Neural progenitor cell (in vitro differentiated cells): ENCODE results near the gene ZDHHC14. TPM values are rescaled to one million over a fixed set of nuclear protein-coding genes. Genes with fewer than 3 reads are reported as not detected.

ENCODE experiments used
- DNase-seq: peaks from one replicate; pipeline ENCODE4 v3.0.0-alpha.2; 2016; ENCODE audit warnings: low spot score
- H2AFZ ChIP-seq: fragments of 200-600 bp; sonication (generic); replicated peaks from 2 replicates; pipeline ENCODE4 v1.6.1; 2016; ENCODE audit warnings: antibody characterized with exemption
- H3F3A ChIP-seq: fragments of 200-600 bp; sonication (generic); 2 replicates; pipeline ENCODE4 v1.6.1; 2016; ENCODE audit warnings: antibody characterized with exemption, low read depth
- H3K27ac ChIP-seq: fragments of 200-600 bp; sonication (generic); 2 replicates; pipeline ENCODE4 v1.5.1; 2016; ENCODE audit warnings: mild to moderate bottlenecking
- H3K27me3 ChIP-seq: fragments of 200-600 bp; sonication (generic); 2 replicates; pipeline ENCODE4 v1.6.1; 2016; ENCODE audit warnings: mild to moderate bottlenecking, moderate library complexity
- H3K36me3 ChIP-seq: fragments of 200-600 bp; sonication (generic); 2 replicates; pipeline ENCODE4 v1.5.1; 2016
- H3K4me1 ChIP-seq: fragments of 200-600 bp; sonication (generic); 2 replicates; pipeline ENCODE4 v1.6.1; 2016; ENCODE audit warnings: mixed run types
- H3K4me2 ChIP-seq: fragments of 200-600 bp; sonication (generic); 2 replicates; pipeline ENCODE4 v1.6.1; 2016
- H3K4me3 ChIP-seq: fragments of 200-600 bp; sonication (generic); 2 replicates; pipeline ENCODE4 v1.5.1; 2016
- H3K79me2 ChIP-seq: fragments of 200-600 bp; sonication (generic); 2 replicates; pipeline ENCODE4 v1.6.1; 2016; ENCODE audit warnings: low read depth
- H3K9ac ChIP-seq: fragments of 200-600 bp; sonication (generic); 2 replicates; pipeline ENCODE4 v1.6.1; 2016
- H3K9me3 ChIP-seq: fragments of 200-600 bp; sonication (generic); 2 replicates; pipeline ENCODE4 v1.5.1; 2016; ENCODE audit warnings: low read depth
- H4K20me1 ChIP-seq: fragments of 200-600 bp; sonication (generic); 2 replicates; pipeline ENCODE4 v1.6.1; 2016; ENCODE audit warnings: low read depth
- H3K27ac Mint-ChIP-seq: 3 replicates; pipeline ENCODE4 v1.8.0; 2021; ENCODE audit warnings: mixed read lengths
- H3K27me3 Mint-ChIP-seq: 2 replicates; pipeline ENCODE4 v1.8.0; 2022; ENCODE audit warnings: low read depth, mild to moderate bottlenecking, inconsistent platforms, moderate library complexity, mixed read lengths; ENCODE audit not compliant: insufficient read depth
- H3K36me3 Mint-ChIP-seq: 3 replicates; pipeline ENCODE4 v1.8.0; 2021; ENCODE audit warnings: mixed read lengths
- H3K4me1 Mint-ChIP-seq: 3 replicates; pipeline ENCODE4 v1.8.0; 2021; ENCODE audit warnings: mixed read lengths
- H3K4me3 Mint-ChIP-seq: 3 replicates; pipeline ENCODE4 v1.8.0; 2021; ENCODE audit warnings: mild to moderate bottlenecking, moderate library complexity, mixed read lengths
- H3K9me3 Mint-ChIP-seq: 3 replicates; pipeline ENCODE4 v1.8.0; 2020; ENCODE audit warnings: mixed read lengths
- EZH2 ChIP-seq: fragments of 200-600 bp; sonication (generic); IDR thresholded peaks from 2 replicates; pipeline ENCODE4 v1.6.1; 2017; ENCODE audit warnings: antibody characterized with exemption, mild to moderate bottlenecking, moderate library complexity
- EZH2phosphoT487 ChIP-seq: fragments of 200-600 bp; sonication (generic); IDR thresholded peaks from 2 replicates; pipeline ENCODE4 v1.6.1; 2017; ENCODE audit warnings: antibody characterized with exemption
- total RNA-seq: library from RNA; depleted of rRNA; stranded (reverse); fragments of >200 nt; gene quantifications from 2 replicates; pipeline ENCODE4 v1.2.3, GENCODE V29; 2015; ENCODE audit warnings: low replicate concordance
- TF ChIP-seq, protein P1 (sequence below): fragments of 200-600 bp; sonication (generic); IDR thresholded peaks from 2 replicates; pipeline ENCODE4 v1.5.1; 2017; ENCODE audit warnings: antibody characterized with exemption, mild to moderate bottlenecking

Gene ZDHHC14
- total RNA-seq, 1 donor from 2014 or later: 14.5 TPM

DNA sequence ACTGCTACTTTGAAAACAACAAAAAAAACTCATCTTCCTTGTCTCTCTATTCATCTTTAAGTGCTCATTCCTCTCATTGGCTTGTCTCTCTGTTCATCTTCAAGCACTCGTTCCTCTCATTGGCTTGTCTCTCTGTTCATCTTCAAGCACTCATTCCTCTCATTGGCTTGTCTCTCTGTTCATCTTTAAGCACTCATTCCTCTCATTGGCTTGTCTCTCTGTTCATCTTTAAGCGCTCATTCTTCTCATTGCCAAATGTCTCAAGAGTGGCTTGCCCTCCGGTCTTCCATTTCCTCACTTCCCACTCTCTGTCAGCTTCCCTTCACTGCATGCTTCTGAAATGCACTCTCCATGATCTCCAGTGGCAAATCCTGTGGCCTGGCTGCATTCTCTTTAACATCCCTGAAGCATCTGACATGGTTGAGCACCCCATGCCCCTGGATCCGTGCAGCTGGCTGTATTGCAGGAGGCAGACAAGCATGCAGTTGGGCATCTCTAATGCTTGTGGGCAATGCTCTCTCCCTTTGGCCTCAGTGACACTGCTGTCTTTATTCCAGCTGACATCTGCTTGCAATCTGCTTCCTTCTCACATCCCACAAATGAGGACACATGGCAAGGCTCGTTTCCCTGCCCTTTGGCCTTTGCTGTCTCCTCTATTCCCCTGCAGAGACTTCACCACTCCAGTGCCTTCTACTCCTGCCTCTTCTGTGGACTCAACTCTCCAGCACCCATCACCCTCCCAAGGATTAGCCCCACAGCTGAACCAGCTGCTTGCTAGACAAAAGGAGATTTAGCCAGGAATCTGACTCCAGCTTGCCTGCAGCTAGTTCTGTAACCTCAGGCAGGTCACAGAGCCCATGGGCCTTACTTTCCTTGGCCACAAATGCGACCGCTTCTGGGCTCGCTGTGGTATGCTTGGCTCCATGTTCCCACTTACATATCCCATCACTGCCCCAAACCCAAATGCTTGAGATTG, 298.9 kb downstream of the ZDHHC14 start:
- no peaks in the 10 kb centered on the region for H3F3A ChIP-seq
- H3K4me1 ChIP-seq: peaks cover 10% of the 10 kb centered on the region
- TF ChIP-seq EZH2 (no peak), EZH2phosphoT487 (no peak)
- TF ChIP-seq, protein P1, sequence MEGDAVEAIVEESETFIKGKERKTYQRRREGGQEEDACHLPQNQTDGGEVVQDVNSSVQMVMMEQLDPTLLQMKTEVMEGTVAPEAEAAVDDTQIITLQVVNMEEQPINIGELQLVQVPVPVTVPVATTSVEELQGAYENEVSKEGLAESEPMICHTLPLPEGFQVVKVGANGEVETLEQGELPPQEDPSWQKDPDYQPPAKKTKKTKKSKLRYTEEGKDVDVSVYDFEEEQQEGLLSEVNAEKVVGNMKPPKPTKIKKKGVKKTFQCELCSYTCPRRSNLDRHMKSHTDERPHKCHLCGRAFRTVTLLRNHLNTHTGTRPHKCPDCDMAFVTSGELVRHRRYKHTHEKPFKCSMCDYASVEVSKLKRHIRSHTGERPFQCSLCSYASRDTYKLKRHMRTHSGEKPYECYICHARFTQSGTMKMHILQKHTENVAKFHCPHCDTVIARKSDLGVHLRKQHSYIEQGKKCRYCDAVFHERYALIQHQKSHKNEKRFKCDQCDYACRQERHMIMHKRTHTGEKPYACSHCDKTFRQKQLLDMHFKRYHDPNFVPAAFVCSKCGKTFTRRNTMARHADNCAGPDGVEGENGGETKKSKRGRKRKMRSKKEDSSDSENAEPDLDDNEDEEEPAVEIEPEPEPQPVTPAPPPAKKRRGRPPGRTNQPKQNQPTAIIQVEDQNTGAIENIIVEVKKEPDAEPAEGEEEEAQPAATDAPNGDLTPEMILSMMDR: no peak

DNA sequence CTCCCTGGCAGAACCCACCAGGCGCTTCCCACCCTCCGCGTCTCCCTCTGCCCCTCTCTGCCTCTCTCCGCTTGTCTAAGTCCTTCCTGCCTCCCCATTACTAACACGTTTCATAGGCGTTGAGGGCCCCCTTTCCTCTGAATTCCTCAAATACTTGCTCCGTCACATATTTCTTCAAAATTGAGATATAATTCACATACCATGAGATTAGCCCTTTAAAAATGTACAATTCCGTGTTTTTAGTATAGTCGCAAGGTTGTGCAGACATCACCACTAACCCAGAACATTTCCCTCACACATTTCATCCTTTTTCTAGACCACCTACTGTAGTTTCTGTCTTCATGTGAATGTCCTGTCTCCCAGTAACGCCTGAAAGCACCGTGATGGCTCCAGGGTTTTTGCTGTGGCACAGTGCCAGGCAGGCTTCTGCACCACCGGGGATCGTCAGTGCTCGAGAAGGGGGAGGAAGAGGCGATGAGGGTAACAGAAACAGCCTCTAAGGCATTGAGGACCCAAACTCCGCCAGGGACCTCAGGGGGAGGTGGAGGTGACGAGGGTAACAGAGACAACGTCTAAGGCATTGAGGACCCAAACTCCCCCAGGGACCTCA, 300.2 kb downstream of the ZDHHC14 start:
- H3K9me3 Mint-ChIP-seq: no peaks in the 10 kb centered on the region
- H3K9me3 ChIP-seq: no peaks in the 10 kb centered on the region
- H3K27ac Mint-ChIP-seq: no peak overlapping the region
- no peaks in the 10 kb centered on the region for H3F3A ChIP-seq
- H3K4me3 Mint-ChIP-seq: no peak overlapping the region
- H3K4me2 ChIP-seq: no peak overlapping the region
- TF ChIP-seq EZH2: no peak
- TF ChIP-seq, protein P1: no peak
- no peak for TF ChIP-seq EZH2phosphoT487
- no peaks in the 10 kb centered on the region for H3K36me3 Mint-ChIP-seq
- H3K27ac ChIP-seq: no peak overlapping the region
- H3K4me1 Mint-ChIP-seq: no peaks in the 10 kb centered on the region
- DNase-seq: no peak
- peaks cover 10% of the 10 kb centered on the region for H3K4me1 ChIP-seq
- H3K27me3 ChIP-seq: no peaks in the 10 kb centered on the region
- H4K20me1 ChIP-seq: no peaks in the 10 kb centered on the region
- no peaks in the 10 kb centered on the region for H3K36me3 ChIP-seq
- H3K4me3 ChIP-seq: no peak overlapping the region
- no peak overlapping the region for H3K9ac ChIP-seq
- no peaks in the 10 kb centered on the region for H3K79me2 ChIP-seq
- no peak overlapping the region for H2AFZ ChIP-seq
- H3K27me3 Mint-ChIP-seq: peaks cover 2% of the 10 kb centered on the region

More for the DNA sequence above, 298.9 kb downstream of the ZDHHC14 start:
- H3K4me1 Mint-ChIP-seq: no peaks in the 10 kb centered on the region
- H3K36me3 Mint-ChIP-seq: no peaks in the 10 kb centered on the region
- Histone ChIP-seq H4K20me1 (no peaks in the 10 kb centered on the region), H3K4me3 (no peak overlapping the region), H3K27me3 (no peaks in the 10 kb centered on the region), H3K9ac (no peak overlapping the region), H3K27ac (no peak overlapping the region), H3K36me3 (no peaks in the 10 kb centered on the region), H3K79me2 (no peaks in the 10 kb centered on the region), H3K4me2 (no peak overlapping the region), H2AFZ (no peak overlapping the region), H3K9me3 (no peaks in the 10 kb centered on the region)
- H3K9me3 Mint-ChIP-seq: no peaks in the 10 kb centered on the region
- no peak overlapping the region for H3K4me3 Mint-ChIP-seq
- DNase-seq: peak; percentile 43
- H3K27me3 Mint-ChIP-seq: peaks cover 6% of the 10 kb centered on the region
- H3K27ac Mint-ChIP-seq: no peak overlapping the region

DNA sequence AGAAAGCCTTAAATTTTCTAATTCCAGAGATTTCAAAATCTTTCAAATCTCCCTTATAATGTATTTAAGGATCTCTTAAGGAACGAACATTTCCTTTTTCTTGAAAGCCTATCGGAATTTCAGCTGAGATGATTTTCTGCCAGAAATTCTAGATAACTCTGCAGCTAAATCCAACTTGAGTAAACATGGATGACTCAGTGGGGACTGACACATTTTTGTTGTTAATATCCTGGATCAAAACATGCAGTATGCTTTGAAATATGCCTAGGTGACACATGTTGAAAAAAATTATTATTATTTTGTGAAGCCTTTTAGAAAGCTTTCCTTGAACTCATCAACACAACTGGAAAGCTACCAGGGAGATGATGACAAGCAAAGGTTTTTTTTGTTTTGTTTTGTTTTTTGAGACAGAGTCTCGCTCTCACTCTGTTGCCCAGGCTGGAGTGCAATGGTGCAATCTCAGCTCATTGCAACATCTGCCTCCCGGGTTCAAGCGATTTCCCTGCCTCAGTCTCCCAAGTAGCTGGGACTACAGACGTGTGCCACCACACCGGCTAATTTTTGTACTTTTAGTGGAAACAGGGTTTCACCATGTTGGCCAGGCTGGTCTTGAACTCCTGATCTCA, 302.0 kb downstream of the ZDHHC14 start:
- no peak overlapping the region for H3K4me2 ChIP-seq

More for the DNA sequence above, 302.0 kb downstream of the ZDHHC14 start:
- H3K79me2 ChIP-seq: no peaks in the 10 kb centered on the region
- H3K27me3 ChIP-seq: no peaks in the 10 kb centered on the region
- H3K4me1 Mint-ChIP-seq: no peaks in the 10 kb centered on the region
- H3K9me3 ChIP-seq: no peaks in the 10 kb centered on the region
- H3K4me1 ChIP-seq: peaks cover 10% of the 10 kb centered on the region
- no peaks in the 10 kb centered on the region for H3K36me3 ChIP-seq
- DNase-seq: no peak
- no peak overlapping the region for H2AFZ ChIP-seq
- H3K9ac ChIP-seq: no peak overlapping the region
- no peak overlapping the region for H3K27ac Mint-ChIP-seq
- H3K36me3 Mint-ChIP-seq: no peaks in the 10 kb centered on the region
- no peak overlapping the region for H3K4me3 ChIP-seq
- no peaks in the 10 kb centered on the region for H3K9me3 Mint-ChIP-seq
- H4K20me1 ChIP-seq: no peaks in the 10 kb centered on the region
- peaks cover 3% of the 10 kb centered on the region for H3K27me3 Mint-ChIP-seq
- TF ChIP-seq EZH2 (no peak), EZH2phosphoT487 (no peak)
- TF ChIP-seq, protein P1: no peak
- H3K27ac ChIP-seq: no peak overlapping the region
- H3F3A ChIP-seq: no peaks in the 10 kb centered on the region
- no peak overlapping the region for H3K4me3 Mint-ChIP-seq
